Measurements from ENCODE around the gene TNRC18.

GRCh38 chr7:5334671-5335070 lies 89.0 kb downstream of the TNRC18 start:
- TF ChIP-seq POLR2AphosphoS5 (IDR thresholded peaks at IDR 0.05; ENCODE audit: borderline replicate concordance, low read depth, low read length) (no peak), FOXP2 (optimal IDR thresholded peaks at IDR 0.05; ENCODE audit: control extremely low read depth, extremely low read length, insufficient read depth) (no peak), EZH2 (IDR thresholded peaks at IDR 0.05) (no peak)

Data from SK-N-MC (cell line).